HUES64 (cell line): ENCODE measurements around the gene KCNH6.

Experiments used
- H3K27ac ChIP-seq: 2 replicates; pipeline ENCODE4 v1.7.0; 2013; ENCODE audit warnings: low read depth, low read length, inconsistent platforms
- H3K27me3 ChIP-seq: 2 replicates; pipeline ENCODE4 v1.6.1; 2013; ENCODE audit warnings: mild to moderate bottlenecking, low read length; ENCODE audit not compliant: insufficient read depth
- H3K36me3 ChIP-seq: 2 replicates; pipeline ENCODE4 v1.6.1; 2013; ENCODE audit warnings: mild to moderate bottlenecking, low read length; ENCODE audit not compliant: insufficient read depth
- H3K4me1 ChIP-seq: 2 replicates; pipeline ENCODE4 v1.6.1; 2013; ENCODE audit warnings: mild to moderate bottlenecking, low read length, moderate library complexity; ENCODE audit not compliant: insufficient read depth
- H3K4me3 ChIP-seq: 2 replicates; pipeline ENCODE4 v1.5.1; 2013; ENCODE audit warnings: mild to moderate bottlenecking, low read length, moderate library complexity
- H3K9ac ChIP-seq: 2 replicates; pipeline ENCODE4 v1.6.1; 2013; ENCODE audit warnings: mild to moderate bottlenecking, low read depth, low read length
- H3K9me3 ChIP-seq: 2 replicates; pipeline ENCODE4 v1.6.1; 2013; ENCODE audit warnings: low read depth, low read length; ENCODE audit not compliant: insufficient read depth
- WGBS: fragments of 150-250, 120-280 bp; methylation state at CpG from one replicate; pipeline ENCODE4 v1.1.7; 2013; ENCODE audit warnings: missing lambda C conversion rate; 5-methylcytosine and 5-hydroxymethylcytosine counted together

The KCNH6 gene

GRCh38 chr17:63479495-63480184 is 43.5 kb upstream of the KCNH6 start:
- H3K27ac ChIP-seq: no peak overlapping the region
- peaks cover 40% of the 10 kb centered on the region for H3K27me3 ChIP-seq
- no peaks in the 10 kb centered on the region for H3K9me3 ChIP-seq
- H3K9ac ChIP-seq: no peak overlapping the region
- H3K4me1 ChIP-seq: peaks cover 11% of the 10 kb centered on the region; the same call in 1 of the 2 replicates
- H3K4me3 ChIP-seq: no peak overlapping the region
- 94% methylated on average over 17 of the region's 17 CpGs for WGBS
- no peaks in the 10 kb centered on the region for H3K36me3 ChIP-seq

GRCh38 chr17:63480192-63480784 is 42.9 kb upstream of the KCNH6 start:
- H3K4me3 ChIP-seq: no peak overlapping the region
- no peak overlapping the region for H3K9ac ChIP-seq
- WGBS: 93% methylated on average over 21 of the region's 21 CpGs
- no peaks in the 10 kb centered on the region for H3K36me3 ChIP-seq
- H3K4me1 ChIP-seq: peaks cover 11% of the 10 kb centered on the region; the same call in 1 of the 2 replicates
- H3K27ac ChIP-seq: no peak overlapping the region
- H3K9me3 ChIP-seq: no peaks in the 10 kb centered on the region
- H3K27me3 ChIP-seq: peaks cover 35% of the 10 kb centered on the region

- no peak overlapping the region for H3K27ac ChIP-seq
Observed at GRCh38 chr17:63480826-63481487, 42.2 kb upstream of the KCNH6 start.

GRCh38 chr17:63481488-63481870 is 41.7 kb upstream of the KCNH6 start:
- H3K27me3 ChIP-seq: peaks cover 24% of the 10 kb centered on the region
- H3K9me3 ChIP-seq: no peaks in the 10 kb centered on the region
- no peak overlapping the region for H3K27ac ChIP-seq
- H3K9ac ChIP-seq: no peak overlapping the region
- WGBS: 95% methylated on average over 16 of the region's 16 CpGs
- H3K4me3 ChIP-seq: no peak overlapping the region
- peaks cover 7% of the 10 kb centered on the region; the same call in 1 of the 2 replicates for H3K4me1 ChIP-seq
- H3K36me3 ChIP-seq: no peaks in the 10 kb centered on the region

More at GRCh38 chr17:63480826-63481487, 42.2 kb upstream of the KCNH6 start:
- H3K9me3 ChIP-seq: no peaks in the 10 kb centered on the region
- peaks cover 7% of the 10 kb centered on the region; the same call in 1 of the 2 replicates for H3K4me1 ChIP-seq
- H3K36me3 ChIP-seq: no peaks in the 10 kb centered on the region
- H3K4me3 ChIP-seq: no peak overlapping the region
- 84% methylated on average over 11 of the region's 11 CpGs for WGBS
- no peak overlapping the region for H3K9ac ChIP-seq
- H3K27me3 ChIP-seq: peaks cover 28% of the 10 kb centered on the region

GRCh38 chr17:63482509-63482908 is 40.6 kb upstream of the KCNH6 start:
- WGBS: 93% methylated on average over 16 of the region's 16 CpGs

GRCh38 chr17:63483038-63483437 is 40.1 kb upstream of the KCNH6 start:
- Histone ChIP-seq H3K4me1 (0 out of 2 replicates have a peak, but pooled peaks cover under 1% of the 10 kb centered on the region), H3K27me3 (peaks cover 8% of the 10 kb centered on the region), H3K4me3 (no peak overlapping the region), H3K27ac (no peak overlapping the region), H3K9ac (no peak overlapping the region), H3K9me3 (no peaks in the 10 kb centered on the region), H3K36me3 (no peaks in the 10 kb centered on the region)
- 85% methylated on average over 10 of the region's 10 CpGs for WGBS

More at GRCh38 chr17:63482509-63482908, 40.6 kb upstream of the KCNH6 start:
- no peak overlapping the region for H3K27ac ChIP-seq
- H3K36me3 ChIP-seq: no peaks in the 10 kb centered on the region
- H3K9ac ChIP-seq: no peak overlapping the region
- no peak overlapping the region for H3K4me3 ChIP-seq
- peaks cover 6% of the 10 kb centered on the region; the same call in 1 of the 2 replicates for H3K4me1 ChIP-seq
- peaks cover 13% of the 10 kb centered on the region for H3K27me3 ChIP-seq
- H3K9me3 ChIP-seq: no peaks in the 10 kb centered on the region

- Histone ChIP-seq H3K27me3 (no peaks in the 10 kb centered on the region), H3K27ac (no peak overlapping the region), H3K4me1 (no peaks in the 10 kb centered on the region), H3K9me3 (no peaks in the 10 kb centered on the region), H3K9ac (no peak overlapping the region), H3K4me3 (no peak overlapping the region), H3K36me3 (no peaks in the 10 kb centered on the region)
- 94% methylated on average over 16 of the region's 16 CpGs for WGBS
Observed at GRCh38 chr17:63483655-63484575, 39.2 kb upstream of the KCNH6 start.

GRCh38 chr17:63486317-63487013 is 36.7 kb upstream of the KCNH6 start:
- no peaks in the 10 kb centered on the region for H3K9me3 ChIP-seq
- no peak overlapping the region for H3K27ac ChIP-seq
- H3K9ac ChIP-seq: no peak overlapping the region
- 91% methylated on average over 12 of the region's 12 CpGs for WGBS
- no peaks in the 10 kb centered on the region for H3K27me3 ChIP-seq
- no peaks in the 10 kb centered on the region for H3K4me1 ChIP-seq
- H3K36me3 ChIP-seq: no peaks in the 10 kb centered on the region
- no peak overlapping the region for H3K4me3 ChIP-seq

- 92% methylated on average over 11 of the region's 11 CpGs for WGBS
- Histone ChIP-seq H3K9ac (no peak overlapping the region), H3K4me3 (no peak overlapping the region), H3K27ac (no peak overlapping the region), H3K27me3 (no peaks in the 10 kb centered on the region), H3K9me3 (no peaks in the 10 kb centered on the region), H3K4me1 (no peaks in the 10 kb centered on the region), H3K36me3 (no peaks in the 10 kb centered on the region)
Observed at GRCh38 chr17:63487014-63487339, 36.2 kb upstream of the KCNH6 start.

GRCh38 chr17:63488851-63489250 is 34.3 kb upstream of the KCNH6 start:
- Histone ChIP-seq H3K27me3 (no peaks in the 10 kb centered on the region), H3K4me3 (no peak overlapping the region), H3K4me1 (no peaks in the 10 kb centered on the region), H3K27ac (no peak overlapping the region), H3K9me3 (no peaks in the 10 kb centered on the region), H3K36me3 (no peaks in the 10 kb centered on the region), H3K9ac (no peak overlapping the region)
- 89% methylated on average over 10 of the region's 10 CpGs for WGBS
